NOMO-1 treated with dmso at 0.1 percent for 144 hours (cell line): ENCODE results near the gene TP73.

Source experiments
- DNase-seq: peaks from one replicate; lab custom pipeline; 2025; ENCODE audit not compliant: unreplicated experiment; lab: John Stamatoyannopoulos, UW

TP73 gene

GRCh38 chr1:3777078-3777547 lies 124.8 kb downstream of the TP73 start:
- DNase-seq, result no peak

DNA sequence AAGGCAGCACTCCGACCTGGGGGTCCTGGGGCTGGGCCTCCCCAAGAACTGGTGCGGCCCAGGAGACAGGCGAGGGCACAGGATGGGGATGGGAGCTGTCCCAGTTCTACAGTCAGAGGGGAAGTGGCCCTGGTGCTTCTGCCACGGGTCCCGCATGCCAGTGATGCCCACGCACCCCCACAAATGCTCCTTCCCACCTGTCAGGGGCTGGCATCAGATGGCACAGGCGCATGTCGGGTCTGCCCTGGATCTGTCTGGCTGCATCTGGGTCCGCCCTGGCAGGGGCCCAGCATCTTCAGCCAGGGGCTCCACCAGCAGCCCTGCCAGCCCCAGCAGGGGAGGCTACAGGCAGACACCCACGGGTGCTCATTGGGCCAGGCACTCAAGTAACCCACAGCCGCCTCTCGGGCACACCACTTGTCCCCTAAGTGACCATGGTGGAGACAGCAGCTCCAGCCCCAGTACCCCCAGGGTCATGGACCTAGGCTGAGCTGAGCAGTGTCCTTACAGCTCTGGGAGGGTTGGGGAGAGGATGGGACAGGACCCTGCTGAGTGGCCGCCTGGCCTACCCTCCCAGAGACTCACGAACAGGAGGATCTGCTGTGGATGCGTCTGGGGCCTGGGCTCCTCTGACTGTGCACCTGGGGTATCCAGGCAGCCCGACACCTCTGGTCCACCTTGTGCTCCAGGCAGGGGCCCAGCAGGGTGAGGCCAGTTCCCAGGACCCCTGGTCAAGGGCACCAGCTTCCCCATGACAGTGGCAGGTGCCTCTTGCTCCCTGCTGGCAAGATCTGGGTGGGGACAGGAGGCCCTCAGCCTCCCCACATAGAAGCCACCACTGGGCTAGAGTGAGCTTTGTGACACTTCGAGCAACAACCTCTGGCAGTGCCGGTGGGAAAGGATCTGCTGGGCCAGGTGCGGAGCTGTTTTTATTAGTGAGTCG lies 125.6 kb downstream of the TP73 start:
- DNase-seq, result no peak

- no peak for DNase-seq
Measured at GRCh38 chr1:3778590-3779264, 126.4 kb downstream of the TP73 start.

DNA sequence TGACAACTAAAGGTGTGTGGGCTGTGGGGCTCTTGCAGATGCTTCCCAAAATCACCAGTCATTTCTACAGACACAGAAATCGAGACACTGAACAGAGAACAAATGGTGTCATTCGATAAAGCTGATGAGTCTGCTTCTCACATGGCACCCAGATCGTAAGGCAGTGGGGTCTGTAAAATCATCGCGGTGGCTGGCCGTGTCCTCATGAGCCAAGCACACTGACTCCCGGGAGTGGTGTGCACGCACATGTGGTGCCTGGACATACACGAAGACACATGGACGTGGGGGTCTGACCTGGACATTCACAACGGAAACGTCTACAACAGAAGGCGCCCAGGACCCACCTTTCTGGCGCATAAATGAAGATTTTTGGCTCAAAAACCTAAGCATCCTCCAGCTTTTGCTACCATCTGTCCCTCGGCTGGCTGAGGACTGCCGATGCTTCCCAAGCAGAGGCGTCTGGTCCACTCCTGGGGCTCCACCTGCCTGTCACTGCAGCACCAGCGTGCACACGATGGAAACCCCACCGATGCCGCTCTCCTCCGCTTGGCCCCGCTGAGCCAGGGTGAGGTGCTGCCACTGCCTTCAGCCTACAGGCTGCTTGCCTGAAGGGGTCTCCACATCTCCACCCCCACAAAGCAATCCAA lies 127.1 kb downstream of the TP73 start:
- DNase-seq, result no peak

DNA sequence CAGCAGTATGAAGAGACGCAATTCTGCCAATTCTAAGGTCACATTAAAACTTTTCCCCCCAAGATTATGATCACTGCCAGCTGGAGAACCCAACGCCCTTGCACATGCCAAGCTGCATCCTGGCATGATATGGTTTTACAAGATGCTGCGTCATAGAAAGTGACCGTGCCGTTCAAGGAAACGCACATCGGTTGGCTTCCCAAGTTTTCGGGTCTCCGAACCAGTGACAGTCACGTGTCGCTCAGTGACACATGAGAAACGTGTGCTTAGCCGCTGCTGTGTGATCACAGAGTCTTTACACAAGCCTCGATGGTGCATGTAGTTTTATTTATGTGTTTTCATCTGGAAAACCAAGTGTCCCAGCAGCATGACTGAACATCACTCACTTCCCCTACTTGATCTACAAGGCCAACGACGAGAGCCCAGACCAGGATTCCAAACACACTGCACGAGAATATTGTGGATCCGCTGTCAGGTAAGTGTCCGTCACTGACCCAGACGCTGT lies 127.6 kb downstream of the TP73 start:
- no peak for DNase-seq

GRCh38 chr1:3780901-3781300 lies 128.6 kb downstream of the TP73 start:
- no peak for DNase-seq

DNA sequence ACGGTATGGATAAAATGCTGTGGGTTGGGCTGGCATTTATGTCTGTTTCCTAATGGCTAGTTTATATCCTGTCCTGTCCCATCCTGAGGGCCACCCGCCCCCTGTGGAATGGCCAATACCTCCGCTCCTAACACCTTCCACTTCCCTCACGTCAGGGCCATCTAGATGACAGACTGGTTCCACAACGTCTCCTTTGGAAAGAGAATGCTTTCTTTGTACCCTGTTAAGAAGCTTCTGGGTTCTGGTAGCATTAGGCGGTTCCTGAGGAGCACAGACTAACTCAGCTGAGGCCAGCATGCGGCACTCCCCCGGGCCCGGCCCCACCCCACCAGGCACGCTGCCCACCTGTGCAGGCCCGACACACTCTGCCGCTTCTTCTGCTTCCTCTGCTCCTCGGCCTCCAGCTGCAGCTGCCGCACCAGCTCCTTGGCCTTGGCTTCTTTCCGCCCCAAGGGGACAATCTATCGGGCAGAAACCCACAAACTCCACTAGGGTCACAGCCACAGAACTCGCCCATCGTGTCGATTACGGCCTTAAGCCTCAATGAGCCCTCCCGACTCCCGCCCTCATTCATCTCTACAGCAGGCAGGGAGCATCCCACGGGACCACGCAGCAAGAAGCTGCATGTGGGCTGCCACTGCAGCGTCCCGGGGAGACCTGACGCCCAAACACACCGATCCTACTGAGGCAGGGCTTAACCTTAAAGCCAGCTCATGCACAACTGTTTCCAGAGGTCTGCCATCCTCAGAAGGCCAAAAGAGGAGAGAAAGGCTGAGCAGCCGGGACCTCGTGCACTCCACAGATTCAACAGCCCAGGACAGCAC lies 131.5 kb downstream of the TP73 start:
- no peak for DNase-seq

DNA sequence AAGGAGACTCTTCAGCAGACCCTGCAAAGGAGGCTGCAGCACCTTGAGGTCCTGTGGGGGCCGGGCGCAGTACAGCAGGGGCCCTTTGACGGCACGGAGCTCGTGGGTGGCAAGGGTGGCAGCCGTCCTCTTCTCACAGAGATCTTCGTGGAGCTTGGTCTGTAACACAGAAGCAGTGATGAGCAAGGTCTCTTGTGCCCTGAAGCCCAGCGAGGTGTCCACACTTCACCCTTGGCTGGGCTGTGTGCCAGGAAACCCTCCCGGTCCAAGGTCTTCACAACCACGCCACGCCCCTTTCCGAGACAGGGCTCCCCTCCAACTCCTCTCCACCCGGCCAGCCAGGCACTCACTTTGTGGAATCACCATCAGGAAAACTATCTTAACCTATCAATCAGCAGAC lies 132.7 kb downstream of the TP73 start:
- DNase-seq, result no peak

DNA sequence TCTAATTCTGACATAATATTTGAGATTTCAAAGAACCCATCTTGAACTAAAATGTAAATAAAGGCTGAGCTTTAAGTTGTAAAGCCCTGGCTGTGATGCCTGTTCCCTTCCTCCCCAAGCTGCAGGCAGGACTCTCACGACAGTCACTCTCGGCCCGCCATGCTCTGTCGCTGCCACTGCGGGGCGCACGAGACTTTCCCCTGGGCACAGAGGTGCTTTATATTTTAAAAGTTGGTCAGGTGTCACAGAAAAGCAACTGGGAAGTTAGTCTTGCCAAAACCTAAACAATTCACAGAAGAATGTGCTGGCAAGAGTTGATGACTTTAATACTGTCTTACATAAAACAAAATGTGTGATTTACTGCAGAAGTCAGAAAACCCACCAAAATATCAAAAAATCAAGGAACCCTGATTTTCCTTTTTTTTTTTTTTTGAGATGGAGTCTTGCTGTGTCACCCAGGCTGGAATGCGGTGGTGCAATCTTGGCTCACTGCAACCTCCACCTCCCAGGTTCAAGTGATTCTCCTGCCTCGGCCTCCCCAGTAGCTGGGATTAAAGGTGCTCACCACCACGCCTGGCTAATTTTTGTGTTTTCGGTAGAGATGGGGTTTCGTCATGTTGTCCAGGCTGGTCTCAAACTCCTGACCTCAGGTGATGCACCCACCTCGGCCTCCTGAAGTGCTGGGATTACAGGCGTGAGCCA lies 133.3 kb downstream of the TP73 start:
- no peak for DNase-seq
